OCI-LY1 (cell line): Measurements from ENCODE around the gene GLIPR1L1.

Source experiments
- H2AFZ ChIP-seq: fragments of 200-600 bp; sonication (generic), shearing (Covaris generic); 2 replicates; pipeline ENCODE4 v1.6.0; 2014; ENCODE audit warnings: antibody characterized with exemption, mild to moderate bottlenecking, low read length
- H3F3A ChIP-seq: fragments of 200-600 bp; sonication (generic), shearing (Covaris generic); 2 replicates; pipeline ENCODE4 v1.6.0; 2014; ENCODE audit warnings: mild to moderate bottlenecking, antibody characterized with exemption, low read length, moderate library complexity; ENCODE audit not compliant: insufficient read depth
- H3K27ac ChIP-seq: fragments of 200-600 bp; sonication (generic); 2 replicates; pipeline ENCODE4 v1.5.1; 2014; ENCODE audit warnings: low read length, mixed run types, mild to moderate bottlenecking, low read depth; ENCODE audit not compliant: poor library complexity, severe bottlenecking
- H3K27me3 ChIP-seq: fragments of 200-600 bp; sonication (generic); 2 replicates; pipeline ENCODE4 v1.6.0; 2014; ENCODE audit warnings: antibody characterized with exemption, mild to moderate bottlenecking, low read length, moderate library complexity; ENCODE audit not compliant: insufficient read depth
- H3K36me3 ChIP-seq: fragments of 200-600 bp; sonication (generic); 2 replicates; pipeline ENCODE4 v1.6.1; 2014; ENCODE audit warnings: mild to moderate bottlenecking, antibody characterized with exemption, low read length, moderate library complexity, mixed read lengths; ENCODE audit not compliant: insufficient read depth
- H3K4me1 ChIP-seq: fragments of 200-600 bp; sonication (generic); 2 replicates; pipeline ENCODE4 v1.5.1; 2014; ENCODE audit warnings: mild to moderate bottlenecking, low read length, moderate library complexity; ENCODE audit not compliant: insufficient read depth, severe bottlenecking
- H3K4me2 ChIP-seq: fragments of 200-600 bp; sonication (generic), shearing (Covaris generic); 2 replicates; pipeline ENCODE4 v1.6.1; 2014; ENCODE audit warnings: low read length
- H3K4me3 ChIP-seq: fragments of 200-600 bp; sonication (generic); 2 replicates; pipeline ENCODE4 v1.5.1; 2014; ENCODE audit warnings: low read length, low read depth, mild to moderate bottlenecking, mixed read lengths; ENCODE audit not compliant: poor library complexity, severe bottlenecking
- H3K79me2 ChIP-seq: fragments of 200-600 bp; shearing (Covaris generic); 2 replicates; pipeline ENCODE4 v1.6.1; 2016; ENCODE audit warnings: mixed run types, low read length, mixed read lengths; ENCODE audit not compliant: insufficient read depth
- H3K9ac ChIP-seq: fragments of 200-600 bp; sonication (generic), shearing (Covaris generic); 2 replicates; pipeline ENCODE4 v1.6.1; 2014; ENCODE audit warnings: mild to moderate bottlenecking, low read length, mixed read lengths
- H3K9me2 ChIP-seq: fragments of 200-600 bp; sonication (generic), shearing (Covaris generic); 2 replicates; pipeline ENCODE4 v1.6.1; 2014; ENCODE audit warnings: low read depth, mild to moderate bottlenecking, low read length, mixed read lengths
- H3K9me3 ChIP-seq: fragments of 200-600 bp; shearing (Covaris generic); 2 replicates; pipeline ENCODE4 v1.6.1; 2014; ENCODE audit warnings: low read length, mixed read lengths
- H4K20me1 ChIP-seq: fragments of 200-600 bp; sonication (generic), shearing (Covaris generic); 2 replicates; pipeline ENCODE4 v1.6.0; 2016; ENCODE audit warnings: mild to moderate bottlenecking, low read length; ENCODE audit not compliant: insufficient read depth
- CTCF ChIP-seq: fragments of 200-600 bp; sonication (generic), shearing (Covaris generic); IDR thresholded peaks from 2 replicates; pipeline ENCODE4 v1.5.1; 2017; ENCODE audit warnings: mild to moderate bottlenecking, antibody characterized with exemption, low read length, moderate library complexity, mixed read lengths
- EZH2 ChIP-seq: fragments of 200-600 bp; sonication (generic), shearing (Covaris generic); IDR thresholded peaks from 2 replicates; pipeline ENCODE4 v1.8.0; 2017; ENCODE audit warnings: borderline replicate concordance, mixed run types, mild to moderate bottlenecking, antibody characterized with exemption, low read length, moderate library complexity, mixed read lengths

GLIPR1L1 gene

GRCh38 chr12:75302225-75302624 lies 32.2 kb upstream of the GLIPR1L1 start:
- Histone ChIP-seq H2AFZ (no peak overlapping the region), H3K4me2 (no peak overlapping the region), H3K4me3 (no peak overlapping the region), H3K9ac (no peak overlapping the region), H4K20me1 (no peaks in the 10 kb centered on the region), H3K27ac (no peak overlapping the region), H3K79me2 (no peaks in the 10 kb centered on the region), H3K27me3 (no peaks in the 10 kb centered on the region), H3K9me3 (no peaks in the 10 kb centered on the region), H3K4me1 (no peaks in the 10 kb centered on the region), H3K36me3 (no peaks in the 10 kb centered on the region), H3F3A (no peaks in the 10 kb centered on the region), H3K9me2 (no peaks in the 10 kb centered on the region)
- TF ChIP-seq EZH2 (no peak), CTCF (no peak)

GRCh38 chr12:75302781-75303180 lies 31.7 kb upstream of the GLIPR1L1 start:
- Histone ChIP-seq H2AFZ (no peak overlapping the region), H3K4me1 (no peaks in the 10 kb centered on the region), H3K4me3 (no peak overlapping the region), H3F3A (no peaks in the 10 kb centered on the region), H3K27ac (no peak overlapping the region), H3K9me2 (no peaks in the 10 kb centered on the region), H3K27me3 (no peaks in the 10 kb centered on the region), H3K79me2 (no peaks in the 10 kb centered on the region), H3K9ac (no peak overlapping the region), H3K9me3 (no peaks in the 10 kb centered on the region), H3K36me3 (no peaks in the 10 kb centered on the region), H4K20me1 (no peaks in the 10 kb centered on the region), H3K4me2 (no peak overlapping the region)
- TF ChIP-seq CTCF: no peak
- TF ChIP-seq EZH2: no peak

GRCh38 chr12:75305412-75306332 lies 28.8 kb upstream of the GLIPR1L1 start:
- Histone ChIP-seq H3K9ac (no peak overlapping the region), H2AFZ (no peak overlapping the region), H4K20me1 (no peaks in the 10 kb centered on the region), H3K4me2 (no peak overlapping the region), H3F3A (no peaks in the 10 kb centered on the region), H3K4me3 (no peak overlapping the region), H3K27me3 (no peaks in the 10 kb centered on the region), H3K9me3 (no peaks in the 10 kb centered on the region), H3K4me1 (no peaks in the 10 kb centered on the region), H3K79me2 (no peaks in the 10 kb centered on the region), H3K27ac (no peak overlapping the region), H3K9me2 (no peaks in the 10 kb centered on the region), H3K36me3 (no peaks in the 10 kb centered on the region)
- TF ChIP-seq CTCF (no peak), EZH2 (no peak)
